Muscle layer of colon (tissue), 2 donors: ENCODE measurements around the gene CACNB2.

Experiments
- H3K27ac ChIP-seq: one replicate; pipeline ENCODE4 v1.7.0; 2013; ENCODE audit warnings: low read depth, mild to moderate bottlenecking, low read length, moderate library complexity
- H3K27me3 ChIP-seq, 2 donors: one replicate each; pipeline ENCODE4 v1.7.0; 2013; ENCODE audit warnings: low read length in 2 of 2, mild to moderate bottlenecking in 2 of 2; ENCODE audit not compliant: insufficient read depth in 2 of 2, control insufficient read depth in 1 of 2
- H3K36me3 ChIP-seq: one replicate; pipeline ENCODE4 v1.7.0; 2013; ENCODE audit warnings: mild to moderate bottlenecking, low read length; ENCODE audit not compliant: insufficient read depth
- H3K4me1 ChIP-seq: one replicate; pipeline ENCODE4 v1.7.0; 2013; ENCODE audit warnings: mild to moderate bottlenecking, low read length; ENCODE audit not compliant: insufficient read depth
- H3K4me3 ChIP-seq, 2 donors: one replicate each; pipeline ENCODE4 v1.7.0; 2013; ENCODE audit warnings: low read length in 2 of 2, low read depth in 1 of 2, mild to moderate bottlenecking in 1 of 2, moderate library complexity in 1 of 2
- H3K9ac ChIP-seq: one replicate; pipeline ENCODE4 v1.7.0; 2013; ENCODE audit warnings: low read length
- H3K9me3 ChIP-seq: one replicate; pipeline ENCODE4 v1.7.0; 2013; ENCODE audit warnings: mild to moderate bottlenecking, low read length
- donor health status: abdominal sarcoma.
- donor health status: Adenocarcinoma of cecum.

The CACNB2 gene

GRCh38 chr10:18264466-18265050 lies 124.3 kb downstream of the CACNB2 start:
- no peak overlapping the region for H3K27ac ChIP-seq

GRCh38 chr10:18268005-18268404 lies 127.8 kb downstream of the CACNB2 start:
- Histone ChIP-seq H3K36me3 (no peaks in the 10 kb centered on the region), H3K4me1 (no peaks in the 10 kb centered on the region), H3K9me3 (no peaks in the 10 kb centered on the region), H3K4me3 (no peak overlapping the region), H3K9ac (no peak overlapping the region), H3K27me3 (no peaks in the 10 kb centered on the region), H3K27ac (no peak overlapping the region)

More at GRCh38 chr10:18264466-18265050, 124.3 kb downstream of the CACNB2 start:
- peaks cover 13% of the 10 kb centered on the region for H3K4me1 ChIP-seq
- no peak overlapping the region for H3K4me3 ChIP-seq
- H3K36me3 ChIP-seq = no peaks in the 10 kb centered on the region
- H3K27me3 ChIP-seq = no peaks in the 10 kb centered on the region
- no peak overlapping the region for H3K9ac ChIP-seq
- no peaks in the 10 kb centered on the region for H3K9me3 ChIP-seq

GRCh38 chr10:18271491-18271890 lies 131.3 kb downstream of the CACNB2 start:
- no peaks in the 10 kb centered on the region for H3K27me3 ChIP-seq

GRCh38 chr10:18273039-18273438 lies 132.8 kb downstream of the CACNB2 start:
- Histone ChIP-seq H3K9me3 (no peaks in the 10 kb centered on the region), H3K27ac (no peak overlapping the region), H3K4me3 (no peak overlapping the region), H3K4me1 (no peaks in the 10 kb centered on the region), H3K27me3 (no peaks in the 10 kb centered on the region), H3K36me3 (no peaks in the 10 kb centered on the region), H3K9ac (no peak overlapping the region)

More at GRCh38 chr10:18271491-18271890, 131.3 kb downstream of the CACNB2 start:
- no peaks in the 10 kb centered on the region for H3K36me3 ChIP-seq
- no peak overlapping the region for H3K4me3 ChIP-seq
- no peak overlapping the region for H3K27ac ChIP-seq
- no peaks in the 10 kb centered on the region for H3K9me3 ChIP-seq
- H3K4me1 ChIP-seq = no peaks in the 10 kb centered on the region
- H3K9ac ChIP-seq = no peak overlapping the region

- no peaks in the 10 kb centered on the region for H3K36me3 ChIP-seq
- no peak overlapping the region for H3K9ac ChIP-seq
- H3K27ac ChIP-seq = no peak overlapping the region
- no peaks in the 10 kb centered on the region for H3K9me3 ChIP-seq
- no peaks in the 10 kb centered on the region for H3K4me1 ChIP-seq
- no peaks in the 10 kb centered on the region for H3K27me3 ChIP-seq
- no peak overlapping the region for H3K4me3 ChIP-seq
Measured at GRCh38 chr10:18278181-18278580, 138.0 kb downstream of the CACNB2 start.

- H3K27ac ChIP-seq = no peak overlapping the region
- no peak overlapping the region for H3K9ac ChIP-seq
- no peaks in the 10 kb centered on the region for H3K9me3 ChIP-seq
- H3K27me3 ChIP-seq = no peaks in the 10 kb centered on the region
- no peak overlapping the region for H3K4me3 ChIP-seq
- H3K4me1 ChIP-seq = no peaks in the 10 kb centered on the region
- no peaks in the 10 kb centered on the region for H3K36me3 ChIP-seq
Measured at GRCh38 chr10:18279173-18279572, 138.9 kb downstream of the CACNB2 start.

GRCh38 chr10:18282094-18282493 lies 141.9 kb downstream of the CACNB2 start:
- Histone ChIP-seq H3K4me3 (no peak overlapping the region), H3K9ac (no peak overlapping the region), H3K36me3 (no peaks in the 10 kb centered on the region), H3K9me3 (no peaks in the 10 kb centered on the region), H3K4me1 (no peaks in the 10 kb centered on the region), H3K27ac (no peak overlapping the region), H3K27me3 (no peaks in the 10 kb centered on the region)

- Histone ChIP-seq H3K27ac (no peak overlapping the region), H3K4me3 (no peak overlapping the region), H3K9ac (no peak overlapping the region), H3K27me3 (no peaks in the 10 kb centered on the region), H3K9me3 (no peaks in the 10 kb centered on the region), H3K4me1 (peaks cover 12% of the 10 kb centered on the region), H3K36me3 (no peaks in the 10 kb centered on the region)
Measured at GRCh38 chr10:18290651-18291313, 150.6 kb downstream of the CACNB2 start.

- H3K4me1 ChIP-seq = peaks cover 9% of the 10 kb centered on the region
- H3K27me3 ChIP-seq = no peaks in the 10 kb centered on the region
- H3K9me3 ChIP-seq = no peaks in the 10 kb centered on the region
- no peak overlapping the region for H3K27ac ChIP-seq
- H3K36me3 ChIP-seq = no peaks in the 10 kb centered on the region
- H3K9ac ChIP-seq = no peak overlapping the region
- no peak overlapping the region for H3K4me3 ChIP-seq
Measured at GRCh38 chr10:18293536-18294510, 153.6 kb downstream of the CACNB2 start.

GRCh38 chr10:18294633-18295032 lies 154.4 kb downstream of the CACNB2 start:
- H3K4me1 ChIP-seq = peaks cover 9% of the 10 kb centered on the region
- no peak overlapping the region for H3K9ac ChIP-seq
- H3K27ac ChIP-seq = no peak overlapping the region
- H3K9me3 ChIP-seq = no peaks in the 10 kb centered on the region
- no peak overlapping the region for H3K4me3 ChIP-seq
- H3K27me3 ChIP-seq = no peaks in the 10 kb centered on the region
- no peaks in the 10 kb centered on the region for H3K36me3 ChIP-seq

- no peaks in the 10 kb centered on the region for H3K9me3 ChIP-seq
- H3K27me3 ChIP-seq = no peaks in the 10 kb centered on the region
- no peak overlapping the region for H3K4me3 ChIP-seq
- H3K36me3 ChIP-seq = no peaks in the 10 kb centered on the region
- no peak overlapping the region for H3K9ac ChIP-seq
- no peak overlapping the region for H3K27ac ChIP-seq
- H3K4me1 ChIP-seq = no peaks in the 10 kb centered on the region
Measured at GRCh38 chr10:18297659-18298058, 157.4 kb downstream of the CACNB2 start.
